K562 (cell line): ENCODE results near the gene TOMM40L. TPM values are rescaled to one million over a fixed set of nuclear protein-coding genes. Genes with fewer than 3 reads are reported as not detected.

Experiments used
- ATF1 ChIP-seq, 2 experiments: fragments of 450-650 bp in 1 of 2; IDR thresholded peaks; 2 replicates each; pipeline ENCODE4 v1.6.1; 2016; ENCODE audit warnings: missing compliant biosample characterization in 1 of 2, missing genetic modification characterization in 1 of 2
- CBX3 ChIP-seq, 2 experiments: IDR thresholded peaks; 1 replicate in 1 of 2; 2 replicates in 1 of 2; pipeline ENCODE4 v1.6.1; 2012; ENCODE audit warnings: inconsistent platforms in 2 of 2, low read length in 2 of 2, borderline replicate concordance in 1 of 2, control low read depth in 1 of 2
- CREB1 ChIP-seq, 2 experiments: sonication (generic) in 1 of 2; formaldehyde crosslinking in 1 of 2; IDR thresholded peaks; 2 replicates each; pipeline versions ENCODE4 v1.6.1 to v1.8.0; 2012 to 2022; ENCODE audit warnings: inconsistent platforms in 1 of 2, mild to moderate bottlenecking in 1 of 2, missing genetic modification reagents in 1 of 2, moderate library complexity in 1 of 2
- CTBP1 ChIP-seq: fragments of 450-650 bp; IDR thresholded peaks from 2 replicates; pipeline ENCODE4 v1.6.1; 2016; ENCODE audit warnings: borderline replicate concordance
- CTCF ChIP-seq, 3 experiments: IDR thresholded peaks in 2 of 3; conservative IDR thresholded peaks in 1 of 3; 2 replicates each; pipeline ENCODE4 v1.5.1; 2011 to 2012; ENCODE audit warnings: low read length in 3 of 3, mild to moderate bottlenecking in 3 of 3, control low read depth in 2 of 3, improper control_type of control experiment in 1 of 3, inconsistent platforms in 1 of 3, low read depth in 1 of 3, mixed read lengths in 1 of 3, moderate library complexity in 1 of 3; ENCODE audit not compliant: insufficient read depth in 2 of 3
- MEIS2 ChIP-seq: fragments of 450-650 bp; IDR thresholded peaks from 2 replicates; pipeline ENCODE4 v1.6.1; 2014; ENCODE audit warnings: mild to moderate bottlenecking; ENCODE audit not compliant: partially characterized antibody
- PML ChIP-seq: IDR thresholded peaks from 2 replicates; pipeline ENCODE4 v1.6.1; 2012; ENCODE audit warnings: low read length, inconsistent platforms
- TAF1 ChIP-seq: IDR thresholded peaks from 2 replicates; pipeline ENCODE4 v1.6.1; 2011; ENCODE audit warnings: mild to moderate bottlenecking, low read length, moderate library complexity; ENCODE audit not compliant: insufficient read depth, control insufficient read depth, severe bottlenecking; ENCODE audit errors: extremely low read depth
- TFAM ChIP-seq: fragments of 250-450 bp; sonication (Bioruptor Pico); conservative IDR thresholded peaks from 2 replicates; pipeline ENCODE4 v1.5.0; 2021; ENCODE audit warnings: mild to moderate bottlenecking, moderate library complexity
- YBX1 ChIP-seq: fragments of 450-650 bp; IDR thresholded peaks from 2 replicates; pipeline ENCODE4 v1.7.1; 2016; ENCODE audit warnings: mild to moderate bottlenecking
- ZNF766 ChIP-seq: fragments of 200-800 bp; sonication (Bioruptor generic); conservative IDR thresholded peaks from 2 replicates; pipeline ENCODE4 v1.6.1; 2016; ENCODE audit warnings: missing genetic modification characterization, missing compliant biosample characterization
- polyA plus RNA-seq, 8 experiments: library from polyadenylated mRNA; depleted of rRNA in 4 of 8; stranded (reverse) in 5 of 8; unstranded in 3 of 8; fragments of >200 nt; fragmentation: Nextera tagmentation in 2 of 8; fragmentation: Illumina TruSeq in 1 of 8; extraction: Ambion mirVana in 2 of 8; extraction: Trizol in 1 of 8; gene quantifications; 2 replicates each; pipeline versions ENCODE4 v1.2.1 to v1.2.3, GENCODE V29; 2011 to 2014; ENCODE audit warnings: inconsistent platforms in 1 of 8, missing spikeins in 1 of 8
- total RNA-seq, 7 experiments: library from RNA; depleted of rRNA in 6 of 7; stranded (reverse); fragments of >200 nt in 6 of 7; fragmentation: Illumina TruSeq in 2 of 7; extraction: Trizol in 2 of 7; gene quantifications; 2 replicates each; pipeline versions ENCODE4 v1.2.1 to v1.2.3, GENCODE V29; 2011 to 2021; ENCODE audit warnings: low replicate concordance in 1 of 7
- TF ChIP-seq, protein P1 (sequence below): fragments of 250-450 bp; sonication (Bioruptor Pico); IDR thresholded peaks from 2 replicates; pipeline ENCODE4 v1.4.0; 2020; ENCODE audit warnings: mild to moderate bottlenecking, moderate library complexity, borderline replicate concordance
- TF ChIP-seq, protein P2 (sequence below): IDR thresholded peaks from 2 replicates; pipeline ENCODE4 v1.6.1; 2014; ENCODE audit warnings: antibody characterized with exemption
- TF ChIP-seq, protein P3 (sequence below), 2 experiments: fragments of 250-450 bp in 1 of 2; fragments of 450-650 bp in 1 of 2; sonication (Bioruptor Pico) in 1 of 2; IDR thresholded peaks; 2 replicates each; pipeline versions ENCODE4 v1.6.1 to v1.8.0; 2016 to 2021; ENCODE audit warnings: mild to moderate bottlenecking in 2 of 2, moderate library complexity in 2 of 2, missing compliant biosample characterization in 1 of 2, missing genetic modification characterization in 1 of 2

TOMM40L gene
- total and polyA plus RNA-seq, 9 of the 15 experiments (the other 6 are each of a cell fraction or from before 2014, with no cell fraction given), result 9.6 to 33.6 (median 25.2) TPM

DNA sequence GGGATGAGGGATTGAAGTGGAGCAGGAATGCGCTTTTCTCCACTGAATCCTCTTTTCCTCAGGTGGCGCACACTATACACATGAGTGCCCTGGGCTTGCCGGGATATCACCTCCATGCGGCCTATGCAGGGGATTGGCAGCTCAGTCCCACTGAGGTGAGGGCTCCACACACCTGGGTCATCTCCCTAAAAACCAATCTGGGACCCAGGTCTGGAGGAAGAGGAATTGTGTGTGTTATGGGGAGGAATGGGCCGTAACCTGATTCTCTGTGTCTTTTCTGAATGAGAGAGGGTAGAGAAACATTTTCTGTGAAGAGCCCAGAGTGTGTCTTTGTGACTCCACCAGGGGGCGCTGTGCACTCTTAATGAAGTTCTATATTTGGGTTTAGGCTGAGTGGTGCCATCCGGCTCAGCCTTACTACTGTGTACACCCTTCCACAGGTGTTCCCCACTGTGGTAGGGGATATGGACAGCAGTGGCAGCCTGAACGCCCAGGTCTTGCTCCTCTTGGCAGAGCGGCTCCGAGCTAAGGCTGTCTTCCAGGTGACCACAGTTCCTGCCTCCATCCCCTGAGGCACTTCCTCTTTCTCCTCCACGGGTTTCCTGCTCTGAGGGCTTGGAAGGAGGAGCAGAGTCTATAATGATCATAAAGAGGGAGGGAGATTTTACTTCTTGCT lies 1.5 kb downstream of the TOMM40L start (continued):
- TF ChIP-seq, protein P1, sequence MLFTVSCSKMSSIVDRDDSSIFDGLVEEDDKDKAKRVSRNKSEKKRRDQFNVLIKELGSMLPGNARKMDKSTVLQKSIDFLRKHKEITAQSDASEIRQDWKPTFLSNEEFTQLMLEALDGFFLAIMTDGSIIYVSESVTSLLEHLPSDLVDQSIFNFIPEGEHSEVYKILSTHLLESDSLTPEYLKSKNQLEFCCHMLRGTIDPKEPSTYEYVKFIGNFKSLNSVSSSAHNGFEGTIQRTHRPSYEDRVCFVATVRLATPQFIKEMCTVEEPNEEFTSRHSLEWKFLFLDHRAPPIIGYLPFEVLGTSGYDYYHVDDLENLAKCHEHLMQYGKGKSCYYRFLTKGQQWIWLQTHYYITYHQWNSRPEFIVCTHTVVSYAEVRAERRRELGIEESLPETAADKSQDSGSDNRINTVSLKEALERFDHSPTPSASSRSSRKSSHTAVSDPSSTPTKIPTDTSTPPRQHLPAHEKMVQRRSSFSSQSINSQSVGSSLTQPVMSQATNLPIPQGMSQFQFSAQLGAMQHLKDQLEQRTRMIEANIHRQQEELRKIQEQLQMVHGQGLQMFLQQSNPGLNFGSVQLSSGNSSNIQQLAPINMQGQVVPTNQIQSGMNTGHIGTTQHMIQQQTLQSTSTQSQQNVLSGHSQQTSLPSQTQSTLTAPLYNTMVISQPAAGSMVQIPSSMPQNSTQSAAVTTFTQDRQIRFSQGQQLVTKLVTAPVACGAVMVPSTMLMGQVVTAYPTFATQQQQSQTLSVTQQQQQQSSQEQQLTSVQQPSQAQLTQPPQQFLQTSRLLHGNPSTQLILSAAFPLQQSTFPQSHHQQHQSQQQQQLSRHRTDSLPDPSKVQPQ, result no peak
- TF ChIP-seq ZNF766 (CRISPR knock-in tag), result no peak
- TF ChIP-seq YBX1, result no peak
- TF ChIP-seq TFAM (CRISPR knock-in tag), result no peak
- TF ChIP-seq, protein P2, sequence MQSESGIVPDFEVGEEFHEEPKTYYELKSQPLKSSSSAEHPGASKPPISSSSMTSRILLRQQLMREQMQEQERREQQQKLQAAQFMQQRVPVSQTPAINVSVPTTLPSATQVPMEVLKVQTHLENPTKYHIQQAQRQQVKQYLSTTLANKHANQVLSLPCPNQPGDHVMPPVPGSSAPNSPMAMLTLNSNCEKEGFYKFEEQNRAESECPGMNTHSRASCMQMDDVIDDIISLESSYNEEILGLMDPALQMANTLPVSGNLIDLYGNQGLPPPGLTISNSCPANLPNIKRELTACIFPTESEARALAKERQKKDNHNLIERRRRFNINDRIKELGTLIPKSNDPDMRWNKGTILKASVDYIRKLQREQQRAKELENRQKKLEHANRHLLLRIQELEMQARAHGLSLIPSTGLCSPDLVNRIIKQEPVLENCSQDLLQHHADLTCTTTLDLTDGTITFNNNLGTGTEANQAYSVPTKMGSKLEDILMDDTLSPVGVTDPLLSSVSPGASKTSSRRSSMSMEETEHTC, result no peak
- no peak for TF ChIP-seq CREB1 (IDR thresholded peaks at IDR 0.05)
- no peak for TF ChIP-seq CREB1 (CRISPR knock-in tag; IDR thresholded peaks at IDR 0.05)
- TF ChIP-seq PML, result no peak
- TF ChIP-seq CBX3 (IDR thresholded peaks at IDR 0.05; ENCODE audit: borderline replicate concordance in 1 of 2, low read length in 2 of 2), result peak in 1 of 2 experiments; percentile 55; a peak in 1 of 3 replicates
- TF ChIP-seq CTCF (IDR thresholded peaks at IDR 0.05 in 2 of 3, conservative IDR thresholded peaks at IDR 0.05 in 1 of 3; ENCODE audit: insufficient read depth in 2 of 3, low read depth in 1 of 3, low read length in 3 of 3), result peak; percentile 78 to 94 (median 85)
- peak; percentile 86 for TF ChIP-seq CTBP1
- no peak for TF ChIP-seq MEIS2
- no peak for TF ChIP-seq ATF1 (CRISPR knock-in tag; IDR thresholded peaks at IDR 0.05)
- TF ChIP-seq ATF1 (tag; IDR thresholded peaks at IDR 0.05), result no peak
- TF ChIP-seq, protein P3, sequence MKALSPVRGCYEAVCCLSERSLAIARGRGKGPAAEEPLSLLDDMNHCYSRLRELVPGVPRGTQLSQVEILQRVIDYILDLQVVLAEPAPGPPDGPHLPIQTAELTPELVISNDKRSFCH (CRISPR knock-in tag; IDR thresholded peaks at IDR 0.05), result no peak
- TF ChIP-seq, protein P3 (tag; IDR thresholded peaks at IDR 0.05), result no peak
- no peak for TF ChIP-seq TAF1
